ENCODE data around the gene KIRREL3.

DNA sequence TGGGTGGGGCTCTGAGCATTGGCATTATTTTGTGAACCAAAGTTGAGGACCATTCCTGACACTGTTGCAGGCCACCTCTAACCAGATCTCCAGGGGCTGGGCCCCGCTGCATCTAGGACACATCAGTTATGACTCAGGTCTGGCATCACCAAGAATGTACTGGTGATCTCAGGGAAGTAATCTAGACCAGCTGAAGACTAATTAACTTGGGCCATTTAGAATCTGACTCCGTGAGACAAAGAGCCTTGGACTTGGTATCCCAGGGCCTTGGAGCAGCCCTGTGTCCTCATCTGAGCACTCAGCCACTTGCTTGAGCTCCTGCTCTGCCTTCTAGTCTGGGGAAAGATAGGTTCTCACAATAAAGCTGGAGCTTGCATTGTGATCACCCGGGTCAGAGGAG lies 200.6 kb downstream of the KIRREL3 start:
- no peak for TF ChIP-seq EZH2 (IDR thresholded peaks at IDR 0.05; ENCODE audit: insufficient read depth, poor library complexity, severe bottlenecking)
- no peak for TF ChIP-seq EZH2phosphoT487 (IDR thresholded peaks at IDR 0.05; ENCODE audit: insufficient read depth, low read depth)
